Hippocampal formation (tissue), 2 donors: Measurements from ENCODE around the gene SSTR4.
"Not testable (repeated sequence)": the region's sequence is repeated elsewhere in the genome, so short reads cannot be mapped to it uniquely, and the experiment has no call there.

ENCODE experiments used
- DNase-seq, 2 donors: peaks; one replicate each; lab custom pipeline; 2025; lab: John Stamatoyannopoulos, UW

The SSTR4 gene, protein sequence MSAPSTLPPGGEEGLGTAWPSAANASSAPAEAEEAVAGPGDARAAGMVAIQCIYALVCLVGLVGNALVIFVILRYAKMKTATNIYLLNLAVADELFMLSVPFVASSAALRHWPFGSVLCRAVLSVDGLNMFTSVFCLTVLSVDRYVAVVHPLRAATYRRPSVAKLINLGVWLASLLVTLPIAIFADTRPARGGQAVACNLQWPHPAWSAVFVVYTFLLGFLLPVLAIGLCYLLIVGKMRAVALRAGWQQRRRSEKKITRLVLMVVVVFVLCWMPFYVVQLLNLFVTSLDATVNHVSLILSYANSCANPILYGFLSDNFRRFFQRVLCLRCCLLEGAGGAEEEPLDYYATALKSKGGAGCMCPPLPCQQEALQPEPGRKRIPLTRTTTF

DNA sequence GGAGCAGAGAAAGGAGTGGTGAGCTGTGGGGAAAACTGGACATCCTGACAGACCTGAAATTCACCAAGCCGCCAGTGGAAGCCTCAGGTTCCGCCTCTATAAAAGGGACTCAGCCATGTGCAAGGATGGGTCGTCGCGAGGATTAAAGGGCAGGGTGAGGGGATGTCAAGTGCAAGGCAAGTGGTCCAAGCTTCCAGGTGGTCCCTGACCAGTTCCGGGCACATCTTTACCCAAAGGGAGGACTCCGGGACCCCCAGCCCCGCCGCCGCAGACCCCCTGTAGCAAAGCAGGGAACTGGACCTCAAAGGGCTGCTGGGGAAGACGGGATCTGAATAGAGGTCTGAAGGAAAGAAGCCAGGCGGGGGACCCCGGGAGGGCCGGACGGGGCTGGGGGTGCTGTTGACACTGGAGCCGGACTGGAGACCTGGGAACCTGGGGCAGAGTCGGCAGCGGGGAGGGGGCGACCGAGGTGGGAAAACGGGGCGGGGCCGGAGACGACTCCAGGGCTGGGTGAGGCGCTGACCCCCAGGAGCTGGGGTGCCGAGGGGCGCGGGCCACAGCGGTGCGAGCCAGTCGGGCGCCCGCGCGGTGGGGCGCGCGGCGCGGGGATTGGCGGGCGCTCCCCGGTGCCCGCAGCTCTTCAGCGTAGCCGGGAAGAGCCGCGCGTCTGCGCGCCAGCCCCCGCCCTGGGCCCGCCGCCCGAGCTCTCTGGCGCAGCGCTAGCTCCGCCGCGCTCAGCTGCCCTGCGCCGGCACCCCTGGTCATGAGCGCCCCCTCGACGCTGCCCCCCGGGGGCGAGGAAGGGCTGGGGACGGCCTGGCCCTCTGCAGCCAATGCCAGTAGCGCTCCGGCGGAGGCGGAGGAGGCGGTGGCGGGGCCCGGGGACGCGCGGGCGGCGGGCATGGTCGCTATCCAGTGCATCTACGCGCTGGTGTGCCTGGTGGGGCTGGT lies at the start of gene SSTR4:
Gene SSTR4, plus strand, starts transcription at position 592 of the 951 bp plus-strand sequence. Its CDS starts 172 bp downstream, at position 764.
- no peak for DNase-seq

DNA sequence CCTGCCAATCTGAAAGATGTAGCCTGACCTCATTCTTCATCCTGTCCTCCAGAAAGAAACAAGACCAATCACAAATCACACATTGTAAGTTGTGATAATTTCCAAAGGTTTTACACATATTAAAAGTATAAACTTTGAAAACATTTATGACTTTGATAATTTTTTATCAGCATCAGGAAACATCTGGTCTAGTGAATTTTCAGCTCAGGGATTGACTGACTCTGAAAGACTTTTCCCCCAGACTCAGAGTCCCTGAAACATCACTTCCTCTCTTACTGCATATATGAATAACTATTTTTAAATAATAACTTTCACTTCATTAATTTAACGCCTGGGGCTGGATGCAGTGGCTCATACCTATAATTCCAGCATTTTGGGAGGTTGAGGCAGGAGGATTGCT lies 48.5 kb upstream of the SSTR4 start:
- no peak for DNase-seq

DNA sequence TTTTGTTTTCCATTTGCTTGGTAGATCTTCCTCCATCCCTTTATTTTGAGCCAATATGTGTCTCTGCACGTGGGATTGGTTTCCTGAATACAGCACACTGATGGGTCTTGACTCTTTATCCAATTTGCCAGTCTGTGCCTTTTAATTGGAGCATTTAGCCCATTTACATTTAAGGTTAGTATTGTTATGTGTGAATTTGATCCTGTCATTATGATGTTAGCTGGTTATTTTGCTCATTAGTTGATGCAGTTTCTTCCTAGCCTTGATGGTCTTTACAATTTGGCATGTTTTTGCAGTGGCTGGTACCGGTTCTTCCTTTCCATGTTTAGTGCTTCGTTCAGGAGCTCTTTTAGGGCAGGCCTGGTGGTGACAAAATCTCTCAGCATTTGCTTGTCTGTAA lies 43.7 kb upstream of the SSTR4 start:
- not testable (repeated sequence) for DNase-seq

- no peak for DNase-seq
These were observed 41.3 kb upstream of the SSTR4 start for GRCh38 chr20:22993823-22994222.

- no peak for DNase-seq
These were observed 39.2 kb upstream of the SSTR4 start for GRCh38 chr20:22995923-22996322.

DNA sequence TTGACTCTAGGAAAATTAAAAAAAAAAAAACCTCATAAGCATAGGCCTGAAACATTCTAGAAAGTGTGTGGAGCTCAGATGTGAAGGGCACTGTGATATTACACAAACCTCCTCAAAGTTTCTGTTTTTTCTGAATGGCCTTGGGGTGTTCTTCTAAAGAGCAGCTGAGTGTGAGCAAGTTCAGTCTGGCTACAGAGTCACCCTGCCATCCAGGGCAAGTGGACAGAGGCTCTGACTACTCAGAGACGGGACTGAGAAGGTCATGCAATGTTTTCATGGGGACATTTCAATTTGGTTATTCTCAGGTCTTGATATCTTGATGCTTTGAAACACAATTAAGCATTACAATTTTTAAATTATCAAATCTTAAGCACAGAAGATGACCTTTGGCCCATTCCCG lies 36.6 kb upstream of the SSTR4 start:
- no peak for DNase-seq

DNA sequence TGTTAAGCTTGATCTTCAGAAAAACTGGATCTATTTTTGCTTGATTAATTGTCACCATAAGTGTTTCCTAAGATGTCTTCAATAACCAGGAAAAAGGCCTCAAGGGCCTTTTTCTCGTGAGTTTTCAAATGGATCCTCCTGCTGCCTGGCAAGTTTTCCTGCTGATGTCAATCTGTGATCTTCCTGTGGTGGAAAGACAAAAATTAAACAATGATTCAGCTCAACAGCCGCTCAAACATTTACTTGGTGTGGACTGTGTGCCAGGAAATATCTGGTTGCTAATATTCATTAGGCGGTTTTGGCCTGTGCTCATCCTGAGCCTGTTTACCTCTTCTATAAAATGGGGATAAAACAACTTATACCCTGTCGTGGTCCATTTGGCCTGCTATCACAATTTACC lies 35.4 kb upstream of the SSTR4 start:
- DNase-seq, result no peak

DNA sequence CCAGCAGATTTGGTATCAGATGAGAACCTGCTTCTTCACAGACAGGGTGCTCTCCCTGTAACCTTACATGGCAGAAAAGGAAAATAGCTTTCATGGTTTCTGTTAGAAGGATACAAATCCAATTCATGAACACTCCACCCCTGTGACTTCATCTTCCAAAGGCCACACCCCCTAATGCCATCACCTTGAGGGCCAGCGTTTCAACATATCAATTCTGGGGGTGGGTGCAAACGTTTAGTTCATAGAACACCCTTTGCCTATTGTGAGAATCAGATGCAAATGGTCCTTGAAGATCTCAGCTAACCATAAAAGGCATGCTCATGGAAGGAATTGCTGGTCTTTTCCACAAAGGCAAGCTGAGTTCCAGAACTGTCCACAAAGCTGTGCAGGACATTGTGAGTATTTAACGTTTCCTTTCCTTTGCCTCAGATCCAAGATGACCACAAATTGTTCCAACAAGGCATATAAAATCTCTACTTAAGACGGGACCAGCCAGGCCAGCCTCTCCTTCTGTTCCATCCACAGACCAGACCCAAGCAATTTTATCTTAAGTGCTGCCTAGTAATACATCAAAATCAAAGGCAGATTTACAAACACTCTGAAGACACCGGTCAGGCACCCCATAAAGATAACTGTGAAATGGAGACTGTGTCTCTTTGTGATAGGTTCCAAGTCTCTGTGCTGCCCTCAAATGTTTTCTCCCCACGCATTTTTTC lies 34.7 kb upstream of the SSTR4 start:
- DNase-seq, result no peak

GRCh38 chr20:23002276-23002675 lies 32.8 kb upstream of the SSTR4 start:
- no peak for DNase-seq

- no peak for DNase-seq
These were observed 32.0 kb upstream of the SSTR4 start for GRCh38 chr20:23003077-23003635.

DNA sequence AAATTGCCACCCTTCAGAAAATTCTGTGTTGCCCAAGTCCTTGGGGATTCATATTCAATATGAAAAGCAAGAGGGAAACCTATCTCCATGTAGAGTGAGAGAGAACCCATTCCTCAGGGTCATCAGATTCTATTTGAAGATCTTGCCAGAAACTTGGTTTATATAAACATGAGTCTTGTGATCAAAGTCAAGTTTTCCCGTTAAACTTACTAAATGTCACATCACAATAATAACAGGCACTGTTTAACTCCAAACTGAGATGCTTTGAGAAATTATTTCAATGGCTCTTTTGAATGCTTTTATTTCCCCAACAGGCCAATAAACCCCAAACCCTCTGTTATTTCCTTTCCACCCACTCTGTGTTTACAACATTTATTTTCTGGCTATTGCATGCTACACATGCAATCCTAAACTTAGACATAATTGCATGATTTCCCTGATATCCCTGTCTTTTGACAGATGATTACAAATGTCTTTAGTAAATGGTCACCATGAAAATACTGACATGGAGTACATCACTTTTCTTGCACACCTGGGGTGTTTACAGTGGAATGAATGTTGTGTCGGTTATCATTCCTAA lies 31.1 kb upstream of the SSTR4 start:
- no peak for DNase-seq

GRCh38 chr20:23005776-23006175 lies 29.3 kb upstream of the SSTR4 start:
- no peak for DNase-seq

GRCh38 chr20:23007462-23007861 lies 27.6 kb upstream of the SSTR4 start:
- DNase-seq, result no peak

- DNase-seq, result no peak
These were observed 27.0 kb upstream of the SSTR4 start for GRCh38 chr20:23007886-23008655.

GRCh38 chr20:23008667-23009066 lies 26.4 kb upstream of the SSTR4 start:
- no peak for DNase-seq

- no peak for DNase-seq
These were observed 25.5 kb upstream of the SSTR4 start for GRCh38 chr20:23009636-23010035.

DNA sequence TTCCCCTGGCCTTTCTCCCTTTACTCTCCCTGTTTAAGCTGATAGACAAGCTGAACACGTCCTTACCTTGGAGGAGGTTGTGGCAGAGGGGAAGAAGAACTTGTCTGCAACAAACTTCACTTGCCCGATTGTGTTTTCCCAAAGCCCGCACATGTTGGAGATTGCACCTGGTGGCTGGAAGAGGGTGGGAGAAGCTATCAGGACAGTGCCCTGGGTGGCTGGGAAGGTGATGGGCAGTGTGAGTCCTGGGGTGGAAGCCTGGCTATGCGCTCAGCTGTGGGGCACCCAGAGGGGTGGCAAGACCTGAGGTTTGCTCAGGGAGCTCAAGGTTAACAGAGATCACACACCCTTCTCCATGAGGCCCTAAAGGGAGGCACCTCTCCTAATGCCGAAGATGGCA lies 25.0 kb upstream of the SSTR4 start:
- DNase-seq, result no peak

- no peak for DNase-seq
These were observed 23.9 kb upstream of the SSTR4 start for GRCh38 chr20:23011008-23011721.

- DNase-seq, result no peak
These were observed 21.7 kb upstream of the SSTR4 start for GRCh38 chr20:23013429-23013828.

DNA sequence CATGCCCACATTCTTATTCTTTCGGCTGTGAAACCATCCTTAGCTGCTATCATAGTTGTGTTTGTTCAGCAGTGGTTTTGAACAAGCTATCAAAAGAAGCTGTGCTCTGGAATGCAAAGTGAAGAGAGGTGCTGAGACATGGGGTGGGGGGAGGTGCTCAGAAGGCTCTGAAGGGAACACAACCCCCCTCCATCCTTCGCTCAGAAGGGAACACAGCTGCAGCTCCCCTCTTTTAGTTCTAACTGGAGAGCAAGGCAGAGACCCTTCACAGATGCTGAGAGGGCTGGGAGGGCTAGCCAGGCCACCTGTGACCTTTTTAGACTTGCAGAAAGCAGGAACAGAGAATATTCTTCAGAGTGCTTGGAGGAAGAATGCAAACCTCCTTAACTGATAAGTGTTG lies 17.6 kb upstream of the SSTR4 start:
- DNase-seq, result no peak
